HG03196 (cell line): ENCODE data around the gene TIMM10.

Experiments used
- ATAC-seq: cut with Tn5 transposase; IDR thresholded peaks from one replicate; pipeline ENCODE4 v1.9.1; 2021; ENCODE audit not compliant: unreplicated experiment

The TIMM10 gene

GRCh38 chr11:57485217-57485990 is 45.1 kb downstream of the TIMM10 start:
- ATAC-seq: no peak

GRCh38 chr11:57484141-57484710 is 46.3 kb downstream of the TIMM10 start:
- ATAC-seq: peak; percentile 47

- no peak for ATAC-seq
Measured at GRCh38 chr11:57483562-57483918, 47.0 kb downstream of the TIMM10 start.

GRCh38 chr11:57482782-57483561 is 47.6 kb downstream of the TIMM10 start:
- no peak for ATAC-seq

GRCh38 chr11:57481915-57482781 is 48.4 kb downstream of the TIMM10 start:
- no peak for ATAC-seq

- ATAC-seq: no peak
Measured at GRCh38 chr11:57481315-57481714, 49.2 kb downstream of the TIMM10 start.

- ATAC-seq: no peak
Measured at GRCh38 chr11:57480409-57481137, 50.0 kb downstream of the TIMM10 start.

- no peak for ATAC-seq
Measured at GRCh38 chr11:57479911-57480310, 50.6 kb downstream of the TIMM10 start.

- ATAC-seq: no peak
Measured at GRCh38 chr11:57479021-57479663, 51.4 kb downstream of the TIMM10 start.
